ENCODE data around the gene PAX9.

The PAX9 gene

GRCh38 chr14:36662543-36663403 is 1.1 kb downstream of the PAX9 start:
- Histone ChIP-seq H3K4me3 (ENCODE audit: low read length) (no peak overlapping the region), H3K9me2 (replicated peaks; ENCODE audit: control insufficient read depth, low read length) (no peaks in the 10 kb centered on the region), H3K79me2 (ENCODE audit: control insufficient read depth, low read length) (no peaks in the 10 kb centered on the region), H4K20me1 (ENCODE audit: control insufficient read depth, insufficient read depth, low read depth, low read length) (no peaks in the 10 kb centered on the region), H3K4me1 (ENCODE audit: control insufficient read depth, low read length) (no peaks in the 10 kb centered on the region), H3K9me3 (ENCODE audit: control insufficient read depth, insufficient read depth, low read length) (peaks cover 10% of the 10 kb centered on the region; the same call in 1 of the 2 replicates), H3K4me2 (ENCODE audit: low read length) (no peak overlapping the region), H3K27ac (ENCODE audit: low read depth, low read length) (no peak overlapping the region), H3F3A (ENCODE audit: control insufficient read depth, insufficient read depth) (no peaks in the 10 kb centered on the region), H3K27me3 (ENCODE audit: control insufficient read depth, low read length) (no peaks in the 10 kb centered on the region), H3K36me3 (ENCODE audit: control insufficient read depth, low read length) (no peaks in the 10 kb centered on the region)
- TF ChIP-seq CTCF (IDR thresholded peaks at IDR 0.05; ENCODE audit: low read depth, low read length, poor library complexity, severe bottlenecking) (no peak), EZH2phosphoT487 (IDR thresholded peaks at IDR 0.05; ENCODE audit: borderline replicate concordance, low read length) (no peak)

- Histone ChIP-seq H3K79me2 (ENCODE audit: control insufficient read depth, low read length) (no peaks in the 10 kb centered on the region), H3K4me2 (ENCODE audit: low read length) (no peak overlapping the region), H3F3A (ENCODE audit: control insufficient read depth, insufficient read depth) (no peaks in the 10 kb centered on the region), H3K27me3 (ENCODE audit: control insufficient read depth, low read length) (no peaks in the 10 kb centered on the region), H3K4me1 (ENCODE audit: control insufficient read depth, low read length) (no peaks in the 10 kb centered on the region), H3K36me3 (ENCODE audit: control insufficient read depth, low read length) (no peaks in the 10 kb centered on the region), H4K20me1 (ENCODE audit: control insufficient read depth, insufficient read depth, low read depth, low read length) (no peaks in the 10 kb centered on the region), H3K27ac (ENCODE audit: low read depth, low read length) (no peak overlapping the region), H3K9me2 (replicated peaks; ENCODE audit: control insufficient read depth, low read length) (no peaks in the 10 kb centered on the region), H3K4me3 (ENCODE audit: low read length) (no peak overlapping the region), H3K9me3 (ENCODE audit: control insufficient read depth, insufficient read depth, low read length) (peaks cover 10% of the 10 kb centered on the region; the same call in 1 of the 2 replicates)
- TF ChIP-seq CTCF (IDR thresholded peaks at IDR 0.05; ENCODE audit: low read depth, low read length, poor library complexity, severe bottlenecking) (no peak), EZH2phosphoT487 (IDR thresholded peaks at IDR 0.05; ENCODE audit: borderline replicate concordance, low read length) (no peak)
These were observed 2.0 kb downstream of the PAX9 start for GRCh38 chr14:36663404-36664321.

- no peaks in the 10 kb centered on the region for H3K36me3 ChIP-seq (ENCODE audit: control insufficient read depth, low read length)
- TF ChIP-seq EZH2phosphoT487 (IDR thresholded peaks at IDR 0.05; ENCODE audit: borderline replicate concordance, low read length) (no peak), CTCF (IDR thresholded peaks at IDR 0.05; ENCODE audit: low read depth, low read length, poor library complexity, severe bottlenecking) (no peak)
- no peak overlapping the region for H3K4me3 ChIP-seq (ENCODE audit: low read length)
- H3F3A ChIP-seq (ENCODE audit: control insufficient read depth, insufficient read depth): no peaks in the 10 kb centered on the region
- no peaks in the 10 kb centered on the region for H3K27me3 ChIP-seq (ENCODE audit: control insufficient read depth, low read length)
- no peaks in the 10 kb centered on the region for H4K20me1 ChIP-seq (ENCODE audit: control insufficient read depth, insufficient read depth, low read depth, low read length)
- H3K9me2 ChIP-seq (replicated peaks; ENCODE audit: control insufficient read depth, low read length): no peaks in the 10 kb centered on the region
- H3K4me1 ChIP-seq (ENCODE audit: control insufficient read depth, low read length): no peaks in the 10 kb centered on the region
- no peak overlapping the region for H3K27ac ChIP-seq (ENCODE audit: low read depth, low read length)
- H3K9me3 ChIP-seq (ENCODE audit: control insufficient read depth, insufficient read depth, low read length): peaks cover 10% of the 10 kb centered on the region; the same call in 1 of the 2 replicates
- H3K4me2 ChIP-seq (ENCODE audit: low read length): no peak overlapping the region
- no peaks in the 10 kb centered on the region for H3K79me2 ChIP-seq (ENCODE audit: control insufficient read depth, low read length)
These were observed 2.9 kb downstream of the PAX9 start for GRCh38 chr14:36664322-36665193.

Data from DOHH2 (cell line).